SK-N-SH (cell line): ENCODE data around the gene PCIF1. TPM values are rescaled to one million over a fixed set of nuclear protein-coding genes. Genes with fewer than 3 reads are reported as not detected.

Experiments used
- CTCF ChIA-PET: fragments of 300-600, 350-600 bp; formaldehyde crosslinking; extraction: SDS; loops from one replicate; lab custom pipeline; 2021; lab: Yijun Ruan, JAX
- POLR2A ChIA-PET: fragments of 350-600 bp; sonication (Branson Sonifier 250); formaldehyde crosslinking; extraction: SDS; loops from one replicate; lab custom pipeline; 2020; ENCODE audit warnings: antibody characterized with exemption, inconsistent platforms; lab: Yijun Ruan, JAX
- DNase-seq: peaks from one replicate; pipeline ENCODE4 v3.0.0; 2012
- H2AFZ ChIP-seq: fragments of 200-600 bp; sonication (generic); 2 replicates; pipeline ENCODE4 v1.8.1; 2016; ENCODE audit warnings: antibody characterized with exemption, mild to moderate bottlenecking, low read depth
- H3F3A ChIP-seq: fragments of 200-600 bp; sonication (generic); replicated peaks from 2 replicates; pipeline ENCODE3; 2016; ENCODE audit warnings: antibody characterized with exemption, mild to moderate bottlenecking; ENCODE audit not compliant: insufficient read depth
- H3K27ac ChIP-seq, 2 experiments: fragments of 200-500 bp in 1 of 2; fragments of 200-600 bp in 1 of 2; sonication (Bioruptor generic) in 1 of 2; sonication (generic), shearing (Covaris generic) in 1 of 2; 2 replicates each; pipeline versions ENCODE4 v1.5.1 to v1.6.1; 2014 to 2016; ENCODE audit warnings: low read depth in 2 of 2, inconsistent platforms in 1 of 2, low read length in 1 of 2, mild to moderate bottlenecking in 1 of 2, mixed read lengths in 1 of 2
- H3K27me3 ChIP-seq: fragments of 200-600 bp; sonication (generic), shearing (Covaris generic); 2 replicates; pipeline ENCODE4 v1.6.1; 2016; ENCODE audit warnings: mixed run types; ENCODE audit not compliant: insufficient read depth
- H3K36me3 ChIP-seq, 2 experiments: fragments of 200-500 bp in 1 of 2; fragments of 200-600 bp in 1 of 2; sonication (Bioruptor generic) in 1 of 2; sonication (generic) in 1 of 2; replicated peaks in 1 of 2; 2 replicates each; pipeline versions ENCODE3 to v1.5.1; 2014 to 2016; ENCODE audit warnings: low read length in 1 of 2, mild to moderate bottlenecking in 1 of 2; ENCODE audit not compliant: insufficient read depth in 2 of 2, control insufficient read depth in 1 of 2
- H3K4me1 ChIP-seq, 2 experiments: fragments of 200-500 bp in 1 of 2; fragments of 200-600 bp in 1 of 2; sonication (Bioruptor generic) in 1 of 2; sonication (generic), shearing (Covaris generic) in 1 of 2; 2 replicates each; pipeline versions ENCODE4 v1.5.1 to v1.6.1; 2014 to 2016; ENCODE audit warnings: low read depth in 1 of 2, low read length in 1 of 2, mixed run types in 1 of 2; ENCODE audit not compliant: insufficient read depth in 2 of 2, control insufficient read depth in 1 of 2
- H3K4me2 ChIP-seq: fragments of 200-600 bp; sonication (generic), shearing (Covaris generic); 2 replicates; pipeline ENCODE4 v1.6.1; 2017; ENCODE audit warnings: mixed run types
- H3K4me3 ChIP-seq, 2 experiments: fragments of 200-500 bp in 1 of 2; fragments of 200-600 bp in 1 of 2; sonication (Bioruptor generic) in 1 of 2; sonication (generic), shearing (Covaris generic) in 1 of 2; 2 replicates each; pipeline versions ENCODE4 v1.5.1 to v1.8.1; 2014 to 2016; ENCODE audit warnings: low read depth in 2 of 2, inconsistent platforms in 1 of 2, low read length in 1 of 2, mild to moderate bottlenecking in 1 of 2, mixed read lengths in 1 of 2, moderate library complexity in 1 of 2
- H3K79me2 ChIP-seq: fragments of 200-600 bp; sonication (generic); 2 replicates; pipeline ENCODE4 v1.8.1; 2017; ENCODE audit warnings: mild to moderate bottlenecking; ENCODE audit not compliant: insufficient read depth
- H3K9ac ChIP-seq: fragments of 200-600 bp; sonication (generic); 2 replicates; pipeline ENCODE4 v1.6.1; 2017; ENCODE audit warnings: mixed run types
- H3K9me2 ChIP-seq: fragments of 200-600 bp; sonication (generic); 2 replicates; pipeline ENCODE4 v1.6.1; 2017; ENCODE audit warnings: mixed run types
- H3K9me3 ChIP-seq: fragments of 200-600 bp; sonication (generic); 2 replicates; pipeline ENCODE4 v1.6.1; 2017; ENCODE audit warnings: mixed run types, mild to moderate bottlenecking, moderate library complexity
- H4K20me1 ChIP-seq: fragments of 200-600 bp; sonication (generic); 2 replicates; pipeline ENCODE4 v1.6.1; 2017; ENCODE audit warnings: mild to moderate bottlenecking, mixed run types; ENCODE audit not compliant: insufficient read depth
- EP300 ChIP-seq, 2 experiments: IDR thresholded peaks; 2 replicates each; pipeline versions ENCODE4 v1.4.0 to v1.6.1; 2012; ENCODE audit warnings: borderline replicate concordance in 1 of 2, low read depth in 1 of 2, low read length in 1 of 2
- GABPA ChIP-seq: IDR thresholded peaks from 2 replicates; pipeline ENCODE4 v1.4.0; 2012; ENCODE audit warnings: low read depth, mild to moderate bottlenecking
- MEF2A ChIP-seq: IDR thresholded peaks from 2 replicates; pipeline ENCODE4 v1.4.0; 2012; ENCODE audit warnings: low read depth, borderline replicate concordance
- NFIC ChIP-seq: IDR thresholded peaks from 2 replicates; pipeline ENCODE4 v1.4.0; 2012; ENCODE audit warnings: borderline replicate concordance
- PBX3 ChIP-seq: IDR thresholded peaks from 2 replicates; pipeline ENCODE4; 2012
- RAD21 ChIP-seq: IDR thresholded peaks from 2 replicates; pipeline ENCODE4 v1.6.1; 2012; ENCODE audit warnings: mild to moderate bottlenecking, low read length
- RCOR1 ChIP-seq: fragments of 150-350 bp; IDR thresholded peaks from 2 replicates; pipeline ENCODE4 v1.6.1; 2017; ENCODE audit warnings: antibody characterized with exemption, low read length
- REST ChIP-seq: IDR thresholded peaks from 2 replicates; pipeline ENCODE4 v1.6.1; 2012; ENCODE audit warnings: mild to moderate bottlenecking, low read depth, low read length, moderate library complexity
- USF2 ChIP-seq: fragments of 150-350 bp; IDR thresholded peaks from 2 replicates; pipeline ENCODE4 v1.6.1; 2017; ENCODE audit warnings: antibody characterized with exemption, low read length, low read depth, borderline replicate concordance
- WGBS: methylation state at CpG from one replicate; pipeline ENCODE4 v1.1.6; 2017; ENCODE audit warnings: low lambda C conversion rate; 5-methylcytosine and 5-hydroxymethylcytosine counted together
- polyA plus RNA-seq, 3 experiments: library from polyadenylated mRNA; depleted of rRNA; stranded (reverse); fragments of >200 nt; gene quantifications; 2 replicates each; pipeline ENCODE4 v1.2.3, GENCODE V29; 2012

Gene PCIF1
- polyA plus RNA-seq, 1 of the 3 experiments (the other 2 are of a cell fraction): 23.1 TPM

GRCh38 chr20:45920462-45921336 is 13.8 kb upstream of the PCIF1 start (continued):
- no peak for TF ChIP-seq USF2
- TF ChIP-seq EP300 (IDR thresholded peaks at IDR 0.05; ENCODE audit: borderline replicate concordance in 1 of 2, low read depth in 1 of 2, low read length in 1 of 2): no peak
- TF ChIP-seq PBX3: no peak
- no peak for TF ChIP-seq RAD21
- TF ChIP-seq GABPA: no peak

GRCh38 chr20:45921337-45922189 is 12.9 kb upstream of the PCIF1 start:
- H3K9ac ChIP-seq: no peak overlapping the region
- no peak for DNase-seq
- no peak overlapping the region for H3K4me3 ChIP-seq
- ChIA-PET CTCF (interaction anchor here (1.3 to 1.7 kb wide), 2 partner anchors 12 to 13 kb away, joined by 5 read pairs; partner anchors contain the start of gene PCIF1), POLR2A (interaction anchor here (3.3 kb wide), 2 partner anchors 8 to 12 kb away, joined by 19 to 34 read pairs; partner anchors contain the start of gene PCIF1)
- H2AFZ ChIP-seq: no peak overlapping the region
- H3K36me3 ChIP-seq: no peaks in the 10 kb centered on the region
- WGBS: 80% methylated on average over 11 of the region's 11 CpGs
- peaks cover 7% of the 10 kb centered on the region for H3F3A ChIP-seq
- no peaks in the 10 kb centered on the region for H3K27me3 ChIP-seq
- no peak overlapping the region for H3K4me2 ChIP-seq
- H3K4me1 ChIP-seq: peaks cover 0 to 12% of the 10 kb centered on the region in 2 experiments; a peak in 1 of 4 replicates
- H3K27ac ChIP-seq: no peak overlapping the region
- no peaks in the 10 kb centered on the region for H3K9me2 ChIP-seq
- no peaks in the 10 kb centered on the region for H3K79me2 ChIP-seq
- no peaks in the 10 kb centered on the region for H4K20me1 ChIP-seq
- no peaks in the 10 kb centered on the region for H3K9me3 ChIP-seq
- TF ChIP-seq NFIC (no peak), PBX3 (no peak), RCOR1 (no peak), MEF2A (no peak), REST (no peak)
